Stimulated activated CD4-positive, alpha-beta T cell treated with anti-CD3 and anti-CD28 coated beads, Interleukin-12 subunit alpha, Interleukin-12 subunit beta, amount 100 ng/mL, for 4 hours (primary cell): ENCODE results near the gene ENPP7.
"Not testable (repeated sequence)": the region's sequence is repeated elsewhere in the genome, so short reads cannot be mapped to it uniquely, and the experiment has no call there.

Experiments used
- DNase-seq: peaks from one replicate; pipeline ENCODE4 v3.0.0-alpha.2; 2020

Gene ENPP7

DNA sequence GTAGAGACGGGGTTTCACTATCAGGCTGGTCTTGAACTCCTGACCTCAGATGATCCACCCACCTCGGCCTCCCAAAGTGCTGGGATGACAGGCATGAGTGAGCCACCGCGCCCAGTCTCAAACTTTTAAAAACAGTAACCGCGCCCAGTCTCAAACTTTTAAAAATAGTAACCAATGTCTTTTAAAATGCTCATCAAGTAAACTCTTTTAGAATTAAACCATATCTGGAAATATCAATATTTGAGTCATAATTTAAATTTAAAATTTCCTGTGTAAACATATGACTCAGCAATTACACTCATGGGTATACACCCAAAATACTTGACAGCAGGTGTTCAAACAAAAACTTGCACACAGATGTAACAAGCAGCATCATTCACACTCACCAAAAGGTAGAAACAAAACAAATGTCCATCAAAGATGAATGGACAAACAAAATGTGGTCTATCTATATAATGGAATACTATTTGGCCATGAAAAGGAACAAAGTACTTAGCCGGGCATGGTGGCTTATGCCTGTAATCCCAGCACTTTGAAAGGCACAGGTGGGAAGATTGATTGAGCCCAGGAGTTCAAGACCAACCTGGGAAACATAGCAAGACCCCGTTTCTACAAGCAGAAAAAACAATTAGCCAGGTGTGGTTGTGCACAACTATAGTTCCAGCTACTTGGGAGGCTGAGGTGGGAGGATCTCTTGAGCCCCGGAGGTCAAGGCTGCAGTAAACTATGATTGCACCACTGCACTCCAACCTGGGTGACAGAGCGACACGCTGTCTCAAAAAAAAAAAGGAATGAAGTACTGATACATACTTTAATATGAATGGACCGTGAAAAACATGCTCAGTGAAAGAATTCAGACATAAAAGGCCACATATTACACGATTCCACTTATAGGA, 20.2 kb downstream of the ENPP7 start:
- no peak for DNase-seq

DNA sequence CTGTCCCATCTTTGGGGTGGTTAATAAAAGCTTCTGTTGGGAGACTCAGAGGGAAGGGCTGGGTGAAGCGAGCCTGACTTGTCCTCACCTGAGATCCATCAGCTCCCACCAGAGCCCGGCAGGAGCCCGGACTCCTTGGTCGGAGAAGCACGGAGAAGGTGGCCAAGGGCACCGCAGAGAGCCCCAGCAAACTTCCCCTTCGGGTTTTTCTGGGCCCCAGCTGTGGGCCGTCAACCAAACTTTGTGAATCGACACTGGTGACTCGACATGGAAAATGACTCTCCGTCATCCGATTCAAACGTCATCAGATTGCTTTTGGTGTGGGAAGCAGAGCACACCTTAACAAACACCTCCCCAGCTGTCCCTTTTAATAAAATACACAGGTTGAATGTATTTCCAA, 21.4 kb downstream of the ENPP7 start:
- DNase-seq: no peak

DNA sequence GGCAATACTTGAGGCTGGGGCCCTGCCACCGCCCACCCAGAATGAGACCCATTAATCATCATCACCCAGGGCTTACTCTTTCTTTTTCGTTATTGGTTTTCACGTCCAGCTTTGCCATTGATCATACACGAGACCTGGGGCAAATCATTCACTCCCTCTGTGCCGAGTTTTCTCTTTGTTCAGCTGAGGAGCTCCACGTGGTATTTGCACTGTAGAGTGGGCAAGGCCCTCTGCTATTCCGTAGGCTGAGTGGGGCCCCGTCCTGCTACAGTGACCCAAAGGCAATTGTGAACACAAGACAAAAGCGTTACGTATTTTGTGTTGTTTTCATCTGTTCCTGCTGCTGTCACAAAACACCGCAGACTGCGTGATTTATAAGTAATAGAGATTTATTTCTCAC, 23.6 kb downstream of the ENPP7 start:
- no peak for DNase-seq

DNA sequence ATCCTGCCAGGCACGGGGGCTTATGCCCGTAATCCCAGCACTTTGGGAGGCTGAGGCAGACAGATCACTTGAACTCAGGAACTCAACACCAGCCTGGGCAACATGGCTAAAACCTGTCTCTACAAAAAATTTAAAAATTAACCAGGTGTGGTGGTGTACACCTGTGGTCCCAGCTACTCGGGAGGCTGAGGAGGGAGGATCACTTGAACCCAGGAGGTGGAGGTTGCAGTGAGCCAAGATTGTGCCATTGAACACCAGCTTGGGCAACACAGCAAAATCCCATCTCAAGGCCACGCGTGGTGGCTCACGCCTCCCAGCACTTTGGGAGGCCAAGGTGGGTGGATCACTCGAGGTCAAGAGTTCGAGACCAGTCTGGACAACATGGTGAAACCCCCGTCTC, 24.2 kb downstream of the ENPP7 start:
- not testable (repeated sequence) for DNase-seq

DNA sequence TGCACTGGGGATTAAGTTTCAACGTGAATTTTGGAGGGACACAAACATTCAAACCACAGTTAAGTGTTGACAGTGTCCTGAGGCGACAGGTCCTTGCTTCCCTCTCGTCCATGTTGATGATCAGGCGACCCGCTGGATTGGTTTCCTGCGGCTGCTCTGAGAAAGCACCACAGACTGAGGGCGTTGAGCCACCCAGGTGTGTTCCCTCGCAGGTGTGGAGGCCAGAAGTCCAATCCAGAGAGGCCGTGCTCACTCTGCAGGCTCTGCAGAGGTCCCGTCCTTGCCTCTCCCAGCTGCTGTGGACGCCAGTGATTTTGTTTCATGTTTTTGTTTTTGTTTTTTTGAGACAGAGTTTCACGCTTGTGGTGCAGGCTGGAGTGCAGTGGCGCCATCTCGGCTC, 24.8 kb downstream of the ENPP7 start:
- no peak for DNase-seq

DNA sequence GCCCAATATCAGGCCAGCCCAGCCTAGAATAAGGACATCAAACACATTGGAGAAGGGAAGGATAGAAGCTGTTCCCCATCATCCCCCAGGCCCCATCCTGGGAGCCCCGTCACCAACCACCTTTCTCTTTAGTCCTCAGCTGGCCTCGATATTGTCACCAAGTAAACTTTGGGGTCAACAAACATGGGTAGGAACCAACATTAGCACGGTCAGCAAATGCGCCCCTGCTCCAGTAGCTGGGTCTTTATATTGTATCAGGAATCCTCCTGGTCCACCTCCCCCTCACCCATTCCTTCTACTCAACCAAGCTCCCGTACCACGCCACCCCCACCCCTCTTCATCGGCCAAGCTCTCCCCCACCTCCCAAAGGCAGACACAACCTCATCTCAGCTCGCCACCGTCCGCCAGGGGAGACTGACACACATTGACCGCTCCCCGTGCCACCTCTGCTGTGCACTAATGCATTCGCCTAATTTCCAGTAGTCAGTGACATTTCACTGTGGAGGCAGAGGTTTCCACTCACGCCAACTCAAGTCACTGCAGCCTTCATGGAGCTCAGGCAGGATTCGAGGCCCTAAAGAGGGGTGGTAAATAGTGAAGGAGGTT, 26.5 kb downstream of the ENPP7 start:
- DNase-seq: no peak

DNA sequence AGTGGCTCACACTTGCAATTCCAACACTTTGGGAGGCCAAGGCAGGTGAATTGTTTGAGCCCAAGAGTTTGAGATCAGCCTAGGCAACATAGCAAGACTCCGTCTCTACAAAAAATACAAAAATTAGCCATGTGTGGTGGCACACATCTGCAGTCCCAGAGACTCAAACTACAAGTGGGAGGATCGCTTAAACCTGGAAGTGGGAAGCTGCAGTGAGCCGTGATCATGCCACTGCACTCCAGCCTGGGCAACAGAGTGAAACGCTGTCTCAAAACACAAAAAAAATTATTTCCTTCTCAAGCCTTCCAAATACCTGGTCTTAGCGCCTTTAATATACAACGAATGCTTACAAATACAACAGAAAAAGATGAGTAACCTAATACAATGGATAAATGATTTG, 27.5 kb downstream of the ENPP7 start:
- no peak for DNase-seq

DNA sequence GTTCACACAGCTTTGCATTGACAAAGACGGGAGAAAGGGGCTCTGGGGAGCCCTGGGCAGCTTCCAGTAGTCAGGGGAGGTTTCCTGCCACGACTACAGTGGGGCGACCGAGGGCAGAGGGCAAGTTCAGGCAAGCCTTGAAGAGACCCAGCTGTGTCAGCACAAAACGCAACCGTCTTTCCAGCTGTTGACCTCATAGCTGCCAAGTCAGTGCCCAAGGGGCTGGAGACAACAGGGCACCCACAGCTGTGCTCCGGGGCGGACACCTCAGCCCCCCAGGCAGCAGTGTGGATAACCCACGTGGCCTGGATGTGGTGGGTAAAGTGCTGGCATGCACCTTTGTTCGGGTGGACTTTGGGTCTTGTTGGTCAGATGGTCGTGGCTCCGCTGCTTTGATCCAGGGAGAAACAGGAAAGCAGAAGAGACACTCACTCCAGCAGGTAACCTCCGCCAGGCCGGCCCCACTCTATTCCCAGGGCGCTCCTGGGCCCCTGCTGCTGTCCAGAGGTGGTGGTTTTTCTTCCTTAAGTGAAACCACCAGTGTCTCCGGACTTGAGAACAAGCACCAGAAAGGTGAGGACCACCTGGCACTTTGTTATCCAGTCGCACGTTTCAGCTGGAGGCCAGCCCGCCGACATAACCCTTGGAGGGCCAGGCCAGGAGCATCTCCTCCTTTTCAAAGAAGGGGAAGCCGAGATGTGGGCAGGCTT, 29.6 kb downstream of the ENPP7 start:
- no peak for DNase-seq

DNA sequence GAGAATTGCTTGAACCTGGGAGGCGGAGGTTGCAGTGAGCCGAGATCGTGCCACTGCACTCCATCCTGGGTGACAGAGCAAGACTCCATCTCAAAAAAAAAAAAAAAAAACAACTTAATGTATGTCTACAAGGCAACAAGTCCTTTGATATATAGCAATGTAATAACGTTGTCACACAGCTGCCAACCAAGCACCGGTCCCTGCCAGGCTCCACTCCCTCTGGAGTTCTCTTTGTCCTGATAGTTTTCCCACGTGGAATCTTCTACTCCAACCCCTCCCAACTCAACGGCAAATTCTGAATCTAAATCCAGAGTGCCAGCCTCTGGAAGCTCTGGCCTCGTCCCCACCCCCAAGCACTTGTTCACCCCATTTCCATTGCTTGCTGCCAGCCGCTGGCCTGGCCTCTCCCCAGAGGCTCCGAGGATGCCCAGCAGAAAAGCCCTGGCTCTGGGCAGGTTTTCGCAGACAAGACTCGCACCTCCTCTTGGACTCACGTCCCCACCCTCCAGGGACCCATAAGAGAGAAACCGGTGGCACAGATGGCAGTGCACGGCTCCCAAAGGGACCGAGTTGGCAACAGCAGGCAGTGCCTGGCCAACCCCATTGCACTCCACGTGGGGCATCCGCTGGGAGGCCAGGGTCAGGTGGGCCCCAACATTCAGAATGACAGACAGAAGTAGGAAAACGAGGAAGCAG, 31.3 kb downstream of the ENPP7 start:
- DNase-seq: no peak

DNA sequence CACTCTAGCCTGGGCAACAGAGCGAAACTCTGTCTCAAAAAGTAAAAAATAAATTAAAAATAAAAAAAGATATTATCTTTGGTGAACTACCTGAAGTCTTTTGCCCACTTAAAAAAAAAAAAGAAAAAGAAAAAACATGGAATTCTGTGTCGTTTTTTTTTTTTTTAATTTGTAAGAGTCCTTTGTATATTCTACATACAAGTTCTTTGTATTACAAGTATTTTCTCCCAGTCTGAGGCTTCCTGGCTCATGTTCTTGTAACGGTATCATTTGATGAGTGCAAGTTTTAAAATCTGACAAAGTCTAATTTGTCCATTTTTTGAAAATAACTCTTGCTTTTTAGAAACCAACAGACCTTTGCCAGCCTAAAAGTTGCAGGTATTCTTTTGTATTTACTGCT, 35.0 kb downstream of the ENPP7 start:
- no peak for DNase-seq

DNA sequence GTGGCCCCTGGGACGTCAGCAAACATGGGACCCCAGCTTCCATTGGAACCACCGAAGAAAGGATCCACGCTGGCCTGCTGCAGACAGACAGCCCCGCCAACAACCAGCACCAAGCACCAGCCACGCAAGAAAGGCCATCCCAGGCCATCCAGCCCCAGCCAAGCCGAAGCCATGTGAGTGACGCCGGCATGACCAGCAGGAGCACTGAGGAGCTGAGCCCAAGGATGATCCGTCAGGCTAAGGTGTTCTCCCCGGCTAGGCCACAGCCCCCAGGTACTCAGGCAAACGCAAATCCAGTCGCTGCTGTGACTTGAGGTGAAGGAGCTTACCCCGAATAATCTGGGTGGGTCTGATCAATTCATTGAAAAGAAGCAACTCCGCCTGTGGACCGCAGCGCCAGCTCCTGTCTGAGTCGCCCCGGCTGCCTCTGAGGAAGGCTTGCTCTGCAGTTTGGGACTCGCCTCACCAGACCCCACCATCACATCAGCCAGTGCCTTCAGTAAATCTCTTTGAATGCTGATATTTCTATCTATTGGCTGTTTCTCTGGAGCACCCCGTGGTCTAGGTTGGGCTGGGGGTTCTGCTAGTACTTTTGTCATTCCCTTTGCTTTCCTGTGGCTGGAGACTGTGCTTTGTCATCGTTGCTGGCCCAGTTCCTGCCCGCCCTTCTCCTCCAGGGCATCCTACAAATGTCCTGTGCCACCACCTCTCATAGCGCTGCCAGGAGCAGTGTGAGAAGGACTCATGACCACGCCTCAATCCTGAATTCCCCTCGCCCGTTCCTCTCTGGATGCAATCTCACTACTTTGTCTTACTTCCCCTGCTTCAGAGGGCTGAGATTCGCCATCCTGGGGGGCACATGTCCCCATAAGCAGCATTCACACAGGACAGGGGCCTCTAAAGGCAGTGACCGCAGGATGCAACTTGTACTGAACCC, 39.1 kb downstream of the ENPP7 start:
- no peak for DNase-seq

DNA sequence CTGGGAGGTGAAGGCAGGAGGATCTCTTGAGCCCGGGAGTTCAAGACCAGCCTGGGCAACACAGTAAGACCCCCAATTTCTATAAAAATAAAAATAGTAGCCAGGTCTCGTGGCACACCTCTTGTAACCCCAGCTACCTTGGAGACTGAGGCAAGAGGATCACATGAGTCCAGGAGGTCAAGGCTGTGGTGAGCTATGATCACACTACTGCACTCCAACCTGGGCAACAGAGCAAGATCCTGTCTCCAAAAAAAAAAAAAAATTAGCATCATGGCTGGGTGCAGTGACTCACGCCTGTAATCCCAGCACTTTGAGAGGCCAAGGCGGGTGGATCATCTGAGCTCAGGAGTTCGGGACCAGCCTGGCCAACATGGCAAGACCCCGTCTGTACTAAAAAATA, 40.5 kb downstream of the ENPP7 start:
- DNase-seq: no peak

DNA sequence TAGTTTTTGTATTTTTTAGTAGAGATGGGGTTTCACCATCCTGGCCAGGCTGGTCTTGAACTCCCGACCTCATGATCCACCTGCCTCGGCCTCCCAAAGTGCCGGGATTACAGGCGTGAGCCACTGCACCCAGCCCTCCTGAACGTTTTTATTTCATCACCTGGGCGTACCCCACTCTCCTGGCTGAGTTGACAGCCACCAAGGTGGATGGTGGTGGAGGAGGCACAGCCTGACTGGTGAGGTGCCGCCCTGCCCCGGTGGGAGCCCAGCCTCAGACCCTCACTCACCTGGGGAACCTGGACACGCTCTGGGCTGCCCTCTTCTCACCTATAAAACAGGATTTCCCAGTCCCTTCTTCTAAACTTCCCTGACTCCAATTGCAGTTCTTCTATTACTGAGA, 42.0 kb downstream of the ENPP7 start:
- not testable (repeated sequence) for DNase-seq

DNA sequence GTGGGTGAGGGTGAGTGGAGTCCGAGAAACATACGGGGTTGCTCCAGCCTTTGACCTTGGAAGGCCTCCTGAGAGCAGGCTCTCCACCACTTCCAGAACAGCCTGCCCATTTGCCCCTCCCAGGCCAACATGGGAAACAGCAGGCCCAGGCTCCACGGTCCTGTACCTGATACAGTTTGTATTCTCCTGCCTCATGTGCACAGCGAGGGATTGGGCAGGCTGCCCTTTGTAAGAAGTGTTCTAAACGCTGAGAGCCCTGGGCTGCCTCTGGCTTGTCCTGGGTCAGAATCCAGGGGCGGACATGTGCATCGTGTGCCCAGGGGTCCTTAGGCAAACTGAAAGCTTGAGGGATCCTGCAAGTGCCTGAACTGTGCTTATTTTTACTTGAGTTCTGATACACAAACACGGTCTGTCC, 43.8 kb downstream of the ENPP7 start:
- no peak for DNase-seq

DNA sequence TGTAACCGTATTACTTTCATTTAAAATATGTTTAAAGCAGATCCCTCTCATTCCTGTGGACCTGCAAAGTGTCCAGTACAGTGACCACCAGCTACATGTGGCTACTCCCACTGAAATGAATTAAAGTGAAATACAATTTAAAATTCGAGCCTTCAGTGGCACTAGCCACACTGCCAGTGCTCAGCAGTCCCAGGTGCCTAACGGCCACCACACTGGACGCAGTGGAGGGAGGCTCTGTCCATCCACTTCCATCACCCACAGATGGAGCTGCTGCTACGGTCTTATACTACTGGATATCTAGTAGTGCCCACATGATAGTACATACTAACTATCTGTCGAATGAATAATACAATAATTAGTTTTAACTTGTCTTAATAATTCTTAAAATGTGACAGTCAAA, 44.9 kb downstream of the ENPP7 start:
- no peak for DNase-seq

DNA sequence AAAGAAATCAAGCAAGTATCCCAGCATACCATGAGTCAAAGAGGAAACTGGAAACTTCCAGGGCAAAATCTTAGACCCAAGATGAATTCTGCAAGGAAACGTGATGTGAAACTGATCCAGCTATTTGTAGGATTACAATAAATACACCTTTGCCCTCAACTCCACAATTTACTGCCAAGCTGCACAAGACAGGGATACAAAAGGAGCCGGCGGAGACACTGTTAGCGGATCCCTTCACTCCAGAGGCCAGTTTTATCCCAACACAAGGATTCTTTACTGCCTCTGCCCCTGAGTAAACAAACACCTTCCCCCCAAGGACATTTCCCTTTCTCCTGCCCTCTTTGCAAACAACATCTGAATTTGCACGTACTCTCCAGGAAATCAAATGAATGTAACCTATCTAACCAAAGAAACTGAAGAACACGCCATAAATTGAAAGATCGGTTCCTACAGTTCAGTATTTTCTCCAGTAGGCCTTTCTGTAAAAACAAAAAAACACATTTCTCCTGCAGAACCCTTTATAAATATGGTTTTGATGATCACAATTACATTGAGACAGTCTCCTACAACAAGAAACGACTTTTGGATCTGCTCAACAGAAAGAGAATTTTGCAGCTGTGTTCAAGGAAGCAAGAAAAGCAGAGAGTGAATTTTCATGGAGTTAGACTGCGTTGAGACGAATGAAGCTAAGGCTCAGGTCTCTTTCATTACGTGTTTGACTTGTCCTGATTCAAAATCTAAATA, 45.8 kb downstream of the ENPP7 start:
- DNase-seq: no peak

DNA sequence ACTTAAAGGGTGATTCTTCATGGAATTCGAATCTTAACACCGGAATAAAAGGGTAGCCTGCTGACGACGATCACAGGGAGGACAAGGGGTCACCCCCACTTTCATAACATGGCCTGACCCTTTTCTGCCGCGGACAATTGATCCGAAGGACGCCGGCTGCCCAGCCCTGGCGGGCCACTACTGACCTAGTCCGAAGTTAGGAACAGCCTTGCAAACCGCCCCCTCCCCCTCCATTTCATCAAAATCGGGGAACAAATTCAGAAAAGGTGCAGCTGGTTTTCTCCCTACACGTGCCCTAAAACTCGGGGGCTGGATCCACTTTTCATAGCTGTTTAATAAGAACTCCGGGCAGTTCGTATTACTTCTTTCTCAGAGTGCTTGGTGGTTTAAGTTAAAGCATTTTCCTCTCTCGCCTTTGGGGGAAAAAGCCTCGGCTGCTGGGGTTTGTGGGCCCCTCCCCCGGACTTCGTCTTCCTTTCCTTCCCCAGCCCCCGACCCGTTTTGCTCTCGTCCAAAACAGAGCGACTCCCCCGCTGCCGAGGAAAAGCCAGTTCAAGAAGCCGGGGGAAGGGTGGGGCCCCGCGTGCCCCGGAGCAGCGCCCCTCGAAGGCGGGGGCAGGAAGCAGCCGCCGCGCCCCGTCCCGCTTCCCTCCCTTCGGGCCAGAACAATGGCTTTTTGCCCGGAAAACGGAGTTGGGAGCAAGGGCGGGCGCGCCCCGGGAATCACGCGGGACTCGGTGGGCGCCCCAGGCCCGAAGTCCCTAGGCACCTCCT, 46.6 kb downstream of the ENPP7 start:
- peak; percentile 24 for DNase-seq

DNA sequence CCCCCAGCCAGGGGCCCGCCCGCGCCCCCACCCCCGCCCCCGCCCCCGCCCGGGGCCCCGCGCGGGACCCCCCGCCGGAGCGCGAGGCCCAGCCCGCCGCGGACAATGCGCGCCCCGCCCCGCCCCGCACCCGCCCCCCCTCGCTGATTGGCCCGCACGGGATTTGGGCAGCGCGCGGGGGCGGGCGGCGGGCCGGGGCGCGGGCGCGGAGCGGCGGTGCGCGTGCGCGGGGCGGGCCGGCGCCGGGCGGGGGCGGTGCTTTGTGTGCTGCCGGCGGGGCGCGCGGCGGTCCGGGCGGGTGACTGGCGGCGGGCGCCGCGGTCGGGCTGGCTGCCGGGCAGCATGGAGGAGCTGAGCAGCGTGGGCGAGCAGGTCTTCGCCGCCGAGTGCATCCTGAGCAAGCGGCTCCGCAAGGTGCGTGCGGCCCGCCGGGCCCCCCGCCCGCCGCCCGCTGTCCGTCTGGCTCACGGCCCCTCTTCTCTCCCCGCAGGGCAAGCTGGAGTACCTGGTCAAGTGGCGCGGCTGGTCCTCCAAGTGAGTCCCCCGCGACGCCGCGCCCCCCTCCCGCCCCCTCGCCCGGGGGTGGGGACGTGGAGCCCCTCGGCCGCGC, 47.3 kb downstream of the ENPP7 start, which contains the start of gene CBX2:
TSS of gene CBX2 (plus strand) at position 255 of the 610 bp plus-strand sequence. CDS start at position 343, 88 bp downstream.
- DNase-seq: peak; percentile 84

DNA sequence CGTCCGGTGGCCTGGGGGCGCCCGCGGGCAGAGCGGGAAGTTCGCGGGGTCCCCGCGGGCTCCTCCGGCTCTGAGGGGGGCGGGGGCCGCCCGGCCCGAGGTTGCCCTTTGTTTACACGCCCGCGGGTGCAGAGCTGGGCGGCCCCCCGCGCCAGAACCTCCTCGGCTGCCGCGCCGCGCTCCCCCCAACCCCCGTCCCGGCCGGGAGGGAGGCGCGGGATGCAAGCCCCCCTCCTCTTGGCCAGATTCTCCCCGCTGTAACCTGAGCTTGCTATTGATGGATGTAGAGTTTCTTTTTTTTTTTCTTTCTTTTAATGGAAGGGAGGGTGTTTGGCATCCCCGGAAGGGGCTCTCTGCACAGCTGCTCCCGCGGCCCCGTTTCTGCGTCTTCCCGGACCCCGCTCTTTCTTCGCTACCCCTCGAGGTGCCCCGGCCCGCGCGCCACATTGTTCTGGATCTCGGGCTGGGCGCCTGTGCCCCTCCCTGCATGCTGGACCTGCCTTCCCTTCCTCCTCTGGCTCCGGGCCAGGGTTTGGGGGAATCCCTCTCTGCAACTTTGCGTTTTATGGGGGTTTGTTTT, 47.9 kb downstream of the ENPP7 start:
- no peak for DNase-seq
